ENCODE results near the gene ADGRV1.

DNA sequence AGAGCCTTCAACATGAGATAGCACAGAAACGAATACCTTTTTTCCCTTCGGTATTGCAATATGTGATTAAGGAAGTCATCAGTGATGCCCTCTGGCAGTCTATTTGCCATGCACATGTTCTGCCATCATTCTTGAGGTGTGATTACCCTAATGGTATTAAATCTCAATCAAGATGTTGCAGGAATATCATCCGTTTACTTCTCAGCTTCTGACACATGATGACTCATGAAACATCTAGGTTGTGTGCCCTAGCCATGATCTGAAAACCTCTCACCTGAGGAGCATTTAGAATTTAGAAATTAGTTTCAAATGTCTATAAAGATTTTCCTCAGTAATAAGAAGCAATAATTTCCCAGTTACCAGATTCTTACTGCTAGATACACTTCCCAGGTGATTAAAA, 209.1 kb downstream of the ADGRV1 start:
- TF ChIP-seq, protein P1, sequence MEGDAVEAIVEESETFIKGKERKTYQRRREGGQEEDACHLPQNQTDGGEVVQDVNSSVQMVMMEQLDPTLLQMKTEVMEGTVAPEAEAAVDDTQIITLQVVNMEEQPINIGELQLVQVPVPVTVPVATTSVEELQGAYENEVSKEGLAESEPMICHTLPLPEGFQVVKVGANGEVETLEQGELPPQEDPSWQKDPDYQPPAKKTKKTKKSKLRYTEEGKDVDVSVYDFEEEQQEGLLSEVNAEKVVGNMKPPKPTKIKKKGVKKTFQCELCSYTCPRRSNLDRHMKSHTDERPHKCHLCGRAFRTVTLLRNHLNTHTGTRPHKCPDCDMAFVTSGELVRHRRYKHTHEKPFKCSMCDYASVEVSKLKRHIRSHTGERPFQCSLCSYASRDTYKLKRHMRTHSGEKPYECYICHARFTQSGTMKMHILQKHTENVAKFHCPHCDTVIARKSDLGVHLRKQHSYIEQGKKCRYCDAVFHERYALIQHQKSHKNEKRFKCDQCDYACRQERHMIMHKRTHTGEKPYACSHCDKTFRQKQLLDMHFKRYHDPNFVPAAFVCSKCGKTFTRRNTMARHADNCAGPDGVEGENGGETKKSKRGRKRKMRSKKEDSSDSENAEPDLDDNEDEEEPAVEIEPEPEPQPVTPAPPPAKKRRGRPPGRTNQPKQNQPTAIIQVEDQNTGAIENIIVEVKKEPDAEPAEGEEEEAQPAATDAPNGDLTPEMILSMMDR (IDR thresholded peaks at IDR 0.05), result no peak
- no peak for TF ChIP-seq POLR2A (IDR thresholded peaks at IDR 0.05)

Measured in thyroid gland (tissue), 4 donors.